ENCODE data around the gene TMEM178B. TPM values are rescaled to one million over a fixed set of nuclear protein-coding genes. Genes with fewer than 3 reads are reported as not detected.

The TMEM178B gene
- total RNA-seq, 1 experiment from 2014 or later = 0.39 TPM

GRCh38 chr7:141359740-141360415 is 286.0 kb downstream of the TMEM178B start:
- Histone ChIP-seq H3K4me1 (ENCODE audit: control insufficient read depth, insufficient read depth, low read length) (no peaks in the 10 kb centered on the region; the same call in 1 of the 2 replicates), H3K27me3 (ENCODE audit: control insufficient read depth, insufficient read depth, low read length) (no peaks in the 10 kb centered on the region), H3K27ac (ENCODE audit: low read length) (no peak overlapping the region), H3K9me3 (ENCODE audit: control insufficient read depth, insufficient read depth, low read depth, low read length) (no peaks in the 10 kb centered on the region), H3K4me3 (ENCODE audit: low read depth in 2 of 2, low read length in 2 of 2) (no peak overlapping the region), H3K36me3 (ENCODE audit: control insufficient read depth, insufficient read depth, low read length) (no peaks in the 10 kb centered on the region)
- ATAC-seq (no peak), DNase-seq (ENCODE audit: low read depth, low spot score) (no peak)
- in situ Hi-C loops (cut with HindIII; ENCODE audit: low pct_unique_long_range_greater_than_20kb, low sequenced_read_pairs) = no loop called here
- no peak for TF ChIP-seq REST (IDR thresholded peaks at IDR 0.05; ENCODE audit: insufficient read depth in 1 of 2, low read depth in 2 of 2, low read length in 1 of 2)
- TF ChIP-seq CTCF (IDR thresholded peaks at IDR 0.05) = no peak
- TF ChIP-seq TCF7L2 (IDR thresholded peaks at IDR 0.05; ENCODE audit: low read depth, low read length) = no peak
- TF ChIP-seq POLR2AphosphoS5 (IDR thresholded peaks at IDR 0.05; ENCODE audit: low read depth, low read length) = no peak
- no peak for TF ChIP-seq SIN3A (IDR thresholded peaks at IDR 0.05; ENCODE audit: borderline replicate concordance, insufficient read depth, low read depth, low read length)
- ChIA-PET CTCF (no interaction called here), POLR2A (no interaction called here)
- BruUV-seq (replicated peaks) = no TSS peak
- intact Hi-C loops (cut with micrococcal nuclease; ENCODE audit: unreplicated experiment) = no loop called here

GRCh38 chr7:141360416-141360760 is 286.5 kb downstream of the TMEM178B start:
- no TSS peak for BruUV-seq (replicated peaks)
- intact Hi-C loops (cut with micrococcal nuclease; ENCODE audit: unreplicated experiment) = no loop called here
- Histone ChIP-seq H3K27me3 (ENCODE audit: control insufficient read depth, insufficient read depth, low read length) (no peaks in the 10 kb centered on the region), H3K27ac (ENCODE audit: low read length) (no peak overlapping the region), H3K4me1 (ENCODE audit: control insufficient read depth, insufficient read depth, low read length) (no peaks in the 10 kb centered on the region; the same call in 1 of the 2 replicates), H3K4me3 (ENCODE audit: low read depth in 2 of 2, low read length in 2 of 2) (no peak overlapping the region), H3K9me3 (ENCODE audit: control insufficient read depth, insufficient read depth, low read depth, low read length) (no peaks in the 10 kb centered on the region), H3K36me3 (ENCODE audit: control insufficient read depth, insufficient read depth, low read length) (no peaks in the 10 kb centered on the region)
- POLR2A ChIA-PET = no interaction called here
- TF ChIP-seq SIN3A (IDR thresholded peaks at IDR 0.05; ENCODE audit: borderline replicate concordance, insufficient read depth, low read depth, low read length) = no peak
- TF ChIP-seq POLR2AphosphoS5 (IDR thresholded peaks at IDR 0.05; ENCODE audit: low read depth, low read length) = no peak
- TF ChIP-seq CTCF (IDR thresholded peaks at IDR 0.05) = no peak
- TF ChIP-seq REST (IDR thresholded peaks at IDR 0.05; ENCODE audit: insufficient read depth in 1 of 2, low read depth in 2 of 2, low read length in 1 of 2) = no peak
- TF ChIP-seq TCF7L2 (IDR thresholded peaks at IDR 0.05; ENCODE audit: low read depth, low read length) = no peak
- ATAC-seq = no peak
- CTCF ChIA-PET = no interaction called here
- no peak for DNase-seq (ENCODE audit: low read depth, low spot score)
- in situ Hi-C loops (cut with HindIII; ENCODE audit: low pct_unique_long_range_greater_than_20kb, low sequenced_read_pairs) = no loop called here

All from Panc1 (cell line).